ENCODE data around the gene LRRC32. TPM values are rescaled to one million over a fixed set of nuclear protein-coding genes. Genes with fewer than 3 reads are reported as not detected.

The LRRC32 gene
- total and polyA plus RNA-seq, 9 of the 15 experiments (the other 6 are each of a cell fraction or from before 2014, with no cell fraction given): 0.10 to 0.50 (median 0.19) TPM; not detected in 5

- TF ChIP-seq FOXO4 (CRISPR knock-in tag; IDR thresholded peaks at IDR 0.05) (no peak), GTF3C2 (IDR thresholded peaks at IDR 0.05; ENCODE audit: borderline replicate concordance, extremely low read depth, insufficient read length) (no peak), FOS (IDR thresholded peaks at IDR 0.05; ENCODE audit: extremely low read depth, insufficient read length) (no peak), MAX (CRISPR knock-in tag; IDR thresholded peaks at IDR 0.05) (peak; percentile 26; the same call in 1 of the 2 replicates), CREM (IDR thresholded peaks at IDR 0.05; ENCODE audit: low read depth) (no peak), CHD1 (IDR thresholded peaks at IDR 0.05; ENCODE audit: low read length) (no peak), TCF15 (CRISPR knock-in tag; IDR thresholded peaks at IDR 0.05) (no peak), ETS2 (tag; IDR thresholded peaks at IDR 0.05; ENCODE audit: borderline replicate concordance, poor library complexity, severe bottlenecking) (no peak), ZNF280B (CRISPR knock-in tag; IDR thresholded peaks at IDR 0.05) (no peak), HDAC2 (IDR thresholded peaks at IDR 0.05) (no peak), ZNF408 (CRISPR knock-in tag; IDR thresholded peaks at IDR 0.05; ENCODE audit: low read depth) (no peak), MYC (IDR thresholded peaks at IDR 0.05; ENCODE audit: low read depth, low read length) (no peak; the same call in 1 of the 2 replicates), MYC (CRISPR knock-in tag; IDR thresholded peaks at IDR 0.05; ENCODE audit: borderline replicate concordance, low read depth) (no peak), DACH1 (IDR thresholded peaks at IDR 0.05; ENCODE audit: partially characterized antibody) (no peak), SRSF7 (optimal IDR thresholded peaks at IDR 0.05; ENCODE audit: low read depth, low read length) (no peak), SMARCE1 (IDR thresholded peaks at IDR 0.05) (no peak), SMC3 (conservative IDR thresholded peaks at IDR 0.05; ENCODE audit: insufficient read depth, low read depth, low read length) (peak; percentile 88), CTCF (IDR thresholded peaks at IDR 0.05 in 2 of 3, conservative IDR thresholded peaks at IDR 0.05 in 1 of 3; ENCODE audit: insufficient read depth in 2 of 3, low read depth in 1 of 3, low read length in 3 of 3) (peak; percentile 79 to 86 (median 85))
These were observed 10.2 kb upstream of the LRRC32 start (continued) for GRCh38 chr11:76680518-76681425.
